HepG2 (cell line): ENCODE data around the gene EHBP1. TPM values are rescaled to one million over a fixed set of nuclear protein-coding genes. Genes with fewer than 3 reads are reported as not detected.

Experiments used
- CBFB ChIP-seq: sonication (generic); formaldehyde crosslinking; IDR thresholded peaks from 2 replicates; pipeline ENCODE4 v1.4.0; 2020; ENCODE audit warnings: missing genetic modification reagents
- GABPA ChIP-seq, 2 experiments: IDR thresholded peaks; 2 replicates each; pipeline ENCODE4 v1.6.1; 2011 to 2016; ENCODE audit warnings: low read depth in 2 of 2, low read length in 1 of 2, missing biosample characterization in 1 of 2, missing genetic modification characterization in 1 of 2
- HBP1 ChIP-seq: IDR thresholded peaks from 2 replicates; pipeline ENCODE4 v1.6.1; 2016; ENCODE audit warnings: low read depth, control low read depth
- NFKB2 ChIP-seq: sonication (generic); formaldehyde crosslinking; IDR thresholded peaks from 2 replicates; pipeline ENCODE4 v1.4.0; 2020; ENCODE audit warnings: missing genetic modification reagents, borderline replicate concordance
- NR2F2 ChIP-seq: IDR thresholded peaks from 2 replicates; pipeline ENCODE4 v1.6.1; 2012; ENCODE audit warnings: low read depth, inconsistent platforms, borderline replicate concordance
- REST ChIP-seq, 2 experiments: IDR thresholded peaks; 2 replicates each; pipeline ENCODE4 v1.6.1; 2011 to 2012; ENCODE audit warnings: low read length in 2 of 2, borderline replicate concordance in 1 of 2, low read depth in 1 of 2, mild to moderate bottlenecking in 1 of 2, moderate library complexity in 1 of 2
- REXO4 ChIP-seq: sonication (generic); formaldehyde crosslinking; IDR thresholded peaks from 2 replicates; pipeline ENCODE4 v1.8.0; 2022; ENCODE audit warnings: missing genetic modification reagents, mild to moderate bottlenecking, borderline replicate concordance
- RNF219 ChIP-seq: sonication (generic); formaldehyde crosslinking; IDR thresholded peaks from 2 replicates; pipeline ENCODE4 v1.5.0; 2020; ENCODE audit warnings: mild to moderate bottlenecking, missing genetic modification reagents
- TRAFD1 ChIP-seq: sonication (generic); formaldehyde crosslinking; IDR thresholded peaks from 2 replicates; pipeline ENCODE4 v1.5.1; 2020; ENCODE audit warnings: missing genetic modification reagents, mild to moderate bottlenecking, borderline replicate concordance
- ZC3H4 ChIP-seq: sonication (generic); formaldehyde crosslinking; IDR thresholded peaks from 2 replicates; pipeline ENCODE4 v1.4.0; 2020; ENCODE audit warnings: missing genetic modification reagents, borderline replicate concordance
- ZNF3 ChIP-seq: IDR thresholded peaks from 2 replicates; pipeline ENCODE4 v1.7.0; 2017; ENCODE audit warnings: inconsistent platforms
- ZNF615 ChIP-seq: sonication (generic); formaldehyde crosslinking; IDR thresholded peaks from 2 replicates; pipeline ENCODE4 v1.5.0; 2020; ENCODE audit warnings: mild to moderate bottlenecking, missing genetic modification reagents, borderline replicate concordance
- ZNF672 ChIP-seq: sonication (generic); formaldehyde crosslinking; IDR thresholded peaks from 2 replicates; pipeline ENCODE4 v1.8.1; 2022; ENCODE audit warnings: missing genetic modification reagents
- ZNF749 ChIP-seq: sonication (generic); formaldehyde crosslinking; IDR thresholded peaks from 2 replicates; pipeline ENCODE4 v1.8.0; 2022; ENCODE audit warnings: mild to moderate bottlenecking, missing genetic modification reagents, moderate library complexity, borderline replicate concordance
- ZNF777 ChIP-seq: sonication (generic); formaldehyde crosslinking; IDR thresholded peaks from 2 replicates; pipeline ENCODE4 v1.4.0; 2020; ENCODE audit warnings: missing genetic modification reagents
- polyA plus RNA-seq, 8 experiments: library from polyadenylated mRNA; depleted of rRNA in 3 of 8; stranded (reverse) in 7 of 8; unstranded in 1 of 8; fragments of >200 nt; fragmentation: Illumina TruSeq in 4 of 8; extraction: Trizol in 4 of 8; gene quantifications; 2 replicates each; pipeline versions ENCODE4 v1.2.1 to v1.2.3, GENCODE V29; 2011 to 2016; ENCODE audit warnings: low read depth in 4 of 8, missing spikeins in 1 of 8, mixed read lengths in 1 of 8; ENCODE audit not compliant: insufficient read depth in 1 of 8
- total RNA-seq, 5 experiments: library from RNA; depleted of rRNA; stranded (reverse); fragments of >200 nt; fragmentation: Illumina TruSeq; extraction: Trizol; gene quantifications; 2 replicates each; pipeline ENCODE4 v1.2.3, GENCODE V29; 2016; ENCODE audit warnings: low read depth in 1 of 5
- TF ChIP-seq, protein P1 (sequence below): sonication (generic); formaldehyde crosslinking; IDR thresholded peaks from 2 replicates; pipeline ENCODE4 v1.4.0; 2020; ENCODE audit warnings: low read depth, mild to moderate bottlenecking, missing genetic modification reagents
- TF ChIP-seq, protein P2 (sequence below): IDR thresholded peaks from 2 replicates; pipeline ENCODE4 v1.6.1; 2016

Gene EHBP1
- total and polyA plus RNA-seq, 2 of the 13 experiments (the other 11 are each of a cell fraction or from before 2014, with no cell fraction given): 93.5 to 146 TPM

DNA sequence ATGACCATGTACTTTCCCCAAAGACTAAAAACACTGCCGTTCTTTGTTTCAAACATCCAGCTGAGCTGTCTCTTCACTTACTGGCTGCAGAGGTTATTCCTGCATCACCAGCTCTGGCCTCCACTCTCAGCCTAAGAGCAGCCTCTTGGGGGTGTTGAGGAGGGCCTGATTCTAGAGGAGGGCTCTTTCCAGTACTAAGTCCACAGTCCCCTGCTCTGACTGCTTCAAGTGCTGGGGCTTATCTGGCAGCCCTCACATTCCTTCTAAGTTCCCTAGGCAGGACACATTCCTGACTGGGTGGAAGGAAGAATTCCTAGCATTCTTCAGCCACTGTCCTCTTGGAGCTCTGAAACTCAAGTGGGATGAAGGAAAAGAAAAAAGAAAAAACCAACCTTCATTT, 32.9 kb upstream of the EHBP1 start (continued):
- no peak for TF ChIP-seq GABPA (IDR thresholded peaks at IDR 0.05; ENCODE audit: low read depth, low read length)
- TF ChIP-seq GABPA (CRISPR knock-in tag; IDR thresholded peaks at IDR 0.05; ENCODE audit: low read depth): no peak
- TF ChIP-seq, protein P1, sequence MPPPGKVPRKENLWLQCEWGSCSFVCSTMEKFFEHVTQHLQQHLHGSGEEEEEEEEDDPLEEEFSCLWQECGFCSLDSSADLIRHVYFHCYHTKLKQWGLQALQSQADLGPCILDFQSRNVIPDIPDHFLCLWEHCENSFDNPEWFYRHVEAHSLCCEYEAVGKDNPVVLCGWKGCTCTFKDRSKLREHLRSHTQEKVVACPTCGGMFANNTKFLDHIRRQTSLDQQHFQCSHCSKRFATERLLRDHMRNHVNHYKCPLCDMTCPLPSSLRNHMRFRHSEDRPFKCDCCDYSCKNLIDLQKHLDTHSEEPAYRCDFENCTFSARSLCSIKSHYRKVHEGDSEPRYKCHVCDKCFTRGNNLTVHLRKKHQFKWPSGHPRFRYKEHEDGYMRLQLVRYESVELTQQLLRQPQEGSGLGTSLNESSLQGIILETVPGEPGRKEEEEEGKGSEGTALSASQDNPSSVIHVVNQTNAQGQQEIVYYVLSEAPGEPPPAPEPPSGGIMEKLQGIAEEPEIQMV (CRISPR knock-in tag): no peak
- no peak for TF ChIP-seq ZNF3 (CRISPR knock-in tag)
- no peak for TF ChIP-seq HBP1 (CRISPR knock-in tag)
- TF ChIP-seq RNF219 (CRISPR knock-in tag): 0 out of 2 replicates have a peak, but pooled peaks have one; percentile 68
- no peak for TF ChIP-seq TRAFD1 (CRISPR knock-in tag)
- no peak for TF ChIP-seq NR2F2
- TF ChIP-seq, protein P2, sequence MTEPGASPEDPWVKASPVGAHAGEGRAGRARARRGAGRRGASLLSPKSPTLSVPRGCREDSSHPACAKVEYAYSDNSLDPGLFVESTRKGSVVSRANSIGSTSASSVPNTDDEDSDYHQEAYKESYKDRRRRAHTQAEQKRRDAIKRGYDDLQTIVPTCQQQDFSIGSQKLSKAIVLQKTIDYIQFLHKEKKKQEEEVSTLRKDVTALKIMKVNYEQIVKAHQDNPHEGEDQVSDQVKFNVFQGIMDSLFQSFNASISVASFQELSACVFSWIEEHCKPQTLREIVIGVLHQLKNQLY (CRISPR knock-in tag): no peak
- no peak for TF ChIP-seq CBFB (CRISPR knock-in tag)
- no peak for TF ChIP-seq ZNF777
- no peak for TF ChIP-seq ZNF615 (CRISPR knock-in tag)
- TF ChIP-seq ZNF672: no peak
- TF ChIP-seq REXO4: no peak
- no peak for TF ChIP-seq NFKB2 (CRISPR knock-in tag)
- no peak for TF ChIP-seq ZC3H4
- no peak for TF ChIP-seq ZNF749 (CRISPR knock-in tag)
- TF ChIP-seq REST (IDR thresholded peaks at IDR 0.05; ENCODE audit: borderline replicate concordance in 1 of 2, low read depth in 1 of 2, low read length in 2 of 2): no peak
